ENCODE measurements around the gene MAD1L1. TPM values are rescaled to one million over a fixed set of nuclear protein-coding genes. Genes with fewer than 3 reads are reported as not detected.
A peak's percentile ranks its signal among the peaks of the same experiment; 100 is the strongest.

Gene MAD1L1
- total RNA-seq (2014; rRNA removed; shearing (Covaris generic)): 89.2 and 103 TPM in 2 replicates

- peak; percentile 95 for DNase-seq (ENCODE audit: low spot score)
These were observed at the start of gene MAD1L1 for GRCh38 chr7:2232766-2233520. TSS of gene MAD1L1 (minus strand) at chr7:2232945. CDS start at chr7:2230133, 2,812 bp downstream.

DNA sequence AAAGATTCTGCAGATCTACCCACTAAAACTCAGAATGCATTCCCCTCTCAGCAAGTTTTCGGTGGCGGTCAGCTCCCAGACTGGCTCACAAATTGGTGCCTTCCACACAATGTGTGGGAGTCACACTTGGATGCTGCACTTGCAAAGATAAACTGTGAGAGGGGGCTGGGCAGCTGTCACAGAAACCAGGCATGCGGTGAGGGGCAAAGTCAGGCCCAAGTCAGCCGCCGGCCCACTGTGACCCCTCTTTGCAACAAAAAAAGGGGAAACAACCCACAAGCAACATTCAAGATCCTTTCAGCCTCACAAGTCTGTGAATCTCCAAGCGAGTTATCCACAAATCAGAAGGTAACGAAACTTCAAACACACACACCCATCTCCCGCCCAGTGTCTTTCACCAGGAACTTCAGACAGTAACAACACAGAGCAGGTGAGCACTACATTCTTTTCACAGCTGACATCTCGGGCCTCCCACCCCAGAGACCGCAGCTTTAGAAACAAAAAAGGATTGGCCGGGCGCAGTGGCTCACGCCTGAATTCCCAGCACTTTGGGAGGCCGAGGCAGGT is 49.5 kb upstream of the MAD1L1 start:
- no peak for DNase-seq (ENCODE audit: low spot score)

DNA sequence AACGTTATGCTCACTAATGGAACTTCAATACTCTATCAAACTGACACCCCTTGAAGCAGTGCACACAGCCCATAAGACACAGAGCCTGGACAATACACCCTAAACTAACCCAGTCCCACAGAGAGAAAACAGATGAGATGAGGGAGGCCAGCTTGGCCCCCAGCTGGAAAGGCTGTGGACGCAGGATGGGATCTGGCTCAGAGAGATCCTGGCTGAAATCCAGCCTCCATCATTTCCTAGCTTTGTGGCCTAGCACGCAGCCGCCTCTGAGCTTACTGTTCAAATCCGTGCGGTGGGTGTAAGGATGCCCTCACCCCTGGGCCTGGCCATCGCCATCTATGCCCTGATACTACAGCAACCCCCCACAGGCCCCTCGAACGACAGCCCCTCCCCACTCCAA is 48.8 kb upstream of the MAD1L1 start:
- DNase-seq (ENCODE audit: low spot score): no peak

DNA sequence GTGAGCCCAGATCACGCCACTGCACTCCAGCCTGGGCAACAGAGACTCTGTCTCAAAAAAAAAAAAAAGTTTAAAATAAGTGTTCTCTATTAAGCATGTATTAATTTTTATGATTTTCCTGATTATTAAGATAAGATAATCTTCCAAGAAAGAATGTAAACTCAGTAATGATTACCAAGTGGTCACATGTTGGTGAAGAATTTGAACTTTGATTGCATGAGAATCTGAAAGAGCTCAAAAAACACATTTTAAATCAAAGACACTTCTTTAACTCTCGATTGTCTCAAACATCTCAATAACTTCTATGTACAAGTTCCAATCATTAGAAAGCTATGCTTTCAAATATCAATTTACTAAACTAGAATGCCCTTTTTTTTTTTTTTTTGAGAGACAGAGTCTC is 47.7 kb upstream of the MAD1L1 start:
- DNase-seq (ENCODE audit: low spot score): no peak

- no peak for DNase-seq (ENCODE audit: low spot score)
These were observed 47.2 kb upstream of the MAD1L1 start for GRCh38 chr7:2279896-2280295.

- DNase-seq (ENCODE audit: low spot score): no peak
These were observed 45.3 kb upstream of the MAD1L1 start for GRCh38 chr7:2278026-2278425.

DNA sequence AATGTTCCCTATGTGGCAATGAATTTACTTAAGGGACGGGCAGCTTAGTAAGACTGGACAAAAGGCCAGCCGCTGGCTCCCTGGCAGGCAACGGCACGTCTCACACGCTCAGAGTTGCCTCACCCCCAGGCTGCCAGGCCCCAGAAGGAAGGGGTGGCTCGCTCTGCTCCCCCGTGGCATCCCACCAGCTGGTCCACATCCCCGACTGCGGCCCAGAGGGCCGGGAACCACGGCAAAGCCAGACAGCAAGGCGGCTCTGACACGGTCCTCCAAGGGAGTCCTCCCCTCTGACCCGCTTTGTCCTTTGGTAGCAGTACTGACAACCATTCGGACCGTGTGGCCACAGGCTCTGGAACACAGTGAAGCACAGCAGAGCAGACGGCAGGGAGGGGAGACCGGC is 43.4 kb upstream of the MAD1L1 start:
- DNase-seq (ENCODE audit: low spot score): no peak

DNA sequence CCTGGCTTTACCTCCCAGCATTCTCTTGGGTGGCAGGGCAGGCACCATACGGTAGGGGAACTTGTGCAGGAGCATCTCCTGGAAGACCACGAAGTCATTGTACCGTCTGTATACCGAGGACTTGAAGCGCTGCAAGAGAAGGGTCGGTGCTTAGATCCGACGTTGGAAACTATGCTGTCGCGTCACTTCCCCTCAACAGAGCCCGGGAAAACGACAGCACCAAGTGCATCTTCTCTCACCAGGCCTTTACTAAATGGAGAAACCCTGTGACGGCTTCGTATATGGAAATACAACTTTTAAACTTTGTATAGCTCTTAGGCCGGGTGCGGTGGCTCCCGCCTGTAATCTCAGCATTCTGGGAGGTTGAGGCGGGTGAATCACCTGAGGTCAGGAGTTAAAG is 42.4 kb upstream of the MAD1L1 start:
- DNase-seq (ENCODE audit: low spot score): no peak

DNA sequence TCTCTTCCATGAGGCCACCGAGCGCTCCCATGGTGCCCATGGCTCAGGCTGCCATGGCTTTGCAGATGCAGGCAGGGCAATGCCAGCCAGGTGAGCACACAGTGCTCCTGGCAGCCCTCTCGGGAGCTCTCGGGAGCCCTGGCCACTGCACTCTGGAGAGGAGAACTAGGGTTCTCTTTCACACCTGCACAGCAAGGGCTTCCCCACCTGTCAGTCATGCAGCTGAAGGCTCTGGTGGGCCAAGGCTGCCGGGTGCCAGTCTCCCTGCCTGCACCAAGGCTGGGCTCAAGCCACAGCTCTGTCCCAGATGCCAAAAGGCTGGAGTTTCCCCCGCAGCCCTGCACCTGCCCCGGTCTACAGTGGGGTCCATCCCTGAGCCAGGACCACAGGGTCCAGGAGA is 41.9 kb upstream of the MAD1L1 start:
- DNase-seq (ENCODE audit: low spot score): no peak

- no peak for DNase-seq (ENCODE audit: low spot score)
These were observed 41.1 kb upstream of the MAD1L1 start for GRCh38 chr7:2273866-2274265.

DNA sequence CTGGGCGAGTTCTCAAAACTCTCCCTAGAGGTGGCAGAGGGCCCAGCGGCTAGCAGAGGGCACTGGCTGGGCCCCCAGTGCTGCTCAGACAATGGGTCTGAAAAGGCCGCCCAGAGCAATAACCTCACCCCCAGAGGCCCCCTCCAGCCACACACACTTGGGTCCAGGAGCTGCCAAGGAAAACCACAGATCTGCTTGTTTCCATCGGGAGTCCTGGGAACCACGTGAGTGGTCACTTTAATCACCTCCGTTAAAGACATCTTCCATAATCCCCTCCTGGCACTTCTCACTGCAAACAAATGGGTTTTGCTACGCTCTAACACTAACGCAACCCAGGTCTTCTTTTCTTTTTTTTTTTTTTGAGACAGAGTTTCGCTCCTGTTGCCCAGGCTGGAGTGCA is 39.3 kb upstream of the MAD1L1 start:
- no peak for DNase-seq (ENCODE audit: low spot score)

- peak; percentile 48 for DNase-seq (ENCODE audit: low spot score)
These were observed 38.7 kb upstream of the MAD1L1 start for GRCh38 chr7:2271273-2272026.

- DNase-seq (ENCODE audit: low spot score): no peak
These were observed 37.8 kb upstream of the MAD1L1 start for GRCh38 chr7:2270495-2270894.

GRCh38 chr7:2269991-2270460 is 37.3 kb upstream of the MAD1L1 start:
- no peak for DNase-seq (ENCODE audit: low spot score)

- DNase-seq (ENCODE audit: low spot score): peak; percentile 69
These were observed 36.6 kb upstream of the MAD1L1 start for GRCh38 chr7:2269089-2269990.

GRCh38 chr7:2266911-2267310 is 34.2 kb upstream of the MAD1L1 start:
- peak; percentile 86 for DNase-seq (ENCODE audit: low spot score)

- DNase-seq (ENCODE audit: low spot score): no peak
These were observed 31.4 kb upstream of the MAD1L1 start for GRCh38 chr7:2264158-2264557.

GRCh38 chr7:2263176-2263575 is 30.4 kb upstream of the MAD1L1 start:
- no peak for DNase-seq (ENCODE audit: low spot score)

DNA sequence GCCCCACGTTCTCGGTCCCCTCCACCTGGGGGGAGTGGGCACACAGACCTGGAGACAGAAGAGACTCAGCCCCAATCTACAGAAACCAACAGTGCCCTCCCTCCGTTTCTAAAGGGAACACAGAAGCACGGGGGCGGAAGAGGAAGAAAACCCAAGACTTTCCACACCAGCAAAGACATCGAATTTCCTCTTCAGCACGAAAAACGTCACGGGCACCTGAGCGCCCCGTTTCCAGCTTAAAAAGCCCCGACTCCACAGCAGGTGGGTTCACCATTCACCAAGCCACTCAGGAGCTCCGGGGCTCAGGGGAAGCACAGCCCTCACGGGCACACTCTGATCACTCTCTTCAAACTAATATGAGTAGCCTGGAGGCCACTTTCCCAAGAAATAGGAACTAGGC is 28.9 kb upstream of the MAD1L1 start:
- no peak for DNase-seq (ENCODE audit: low spot score)

DNA sequence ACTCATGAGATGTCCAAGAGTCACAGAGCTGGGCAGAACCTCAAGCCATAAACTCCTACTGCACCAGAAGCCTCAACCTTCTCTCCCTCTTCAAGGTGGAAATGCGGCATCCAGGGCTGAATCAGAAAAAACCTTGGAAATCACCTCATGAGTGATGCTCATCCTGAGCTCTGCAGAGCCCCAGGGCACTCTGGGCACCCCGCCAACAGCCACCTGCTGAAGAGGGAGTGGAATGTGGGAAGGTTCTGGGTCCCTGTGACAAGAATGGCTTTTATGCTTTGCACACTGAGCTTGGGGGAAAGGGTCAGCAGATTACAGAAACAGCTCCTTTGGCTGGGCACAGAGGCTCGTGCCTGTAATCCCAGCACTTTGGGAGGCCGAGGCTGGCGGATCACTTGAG is 28.1 kb upstream of the MAD1L1 start:
- DNase-seq (ENCODE audit: low spot score): peak; percentile 83

DNA sequence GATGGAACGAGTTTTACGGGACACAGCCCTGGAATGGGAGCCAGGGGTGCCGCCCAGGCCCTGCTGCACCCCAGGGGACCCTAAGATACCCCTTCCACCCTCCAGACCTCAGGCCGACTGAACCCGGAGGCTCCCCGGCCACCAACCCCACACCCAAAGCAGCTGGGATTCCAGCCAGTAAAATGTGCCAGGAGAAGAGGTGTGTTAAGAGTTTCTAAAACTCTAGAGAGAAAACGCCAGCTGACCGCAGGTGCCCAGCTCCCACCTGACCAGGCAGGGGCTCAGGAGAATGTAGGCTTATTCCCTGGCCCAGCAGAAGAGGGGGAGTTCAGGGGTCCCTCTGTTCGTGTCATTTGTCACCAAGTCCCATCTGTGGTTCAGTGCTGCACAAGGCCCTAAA is 26.7 kb upstream of the MAD1L1 start:
- DNase-seq (ENCODE audit: low spot score): no peak
